ENCODE data around the gene CEP295NL. TPM values are rescaled to one million over a fixed set of nuclear protein-coding genes. Genes with fewer than 3 reads are reported as not detected.

CEP295NL gene
- total and polyA plus RNA-seq, 2 experiments from 2014 or later = 0.21 TPM; not detected in 1

GRCh38 chr17:78859051-78859450 lies 44.0 kb downstream of the CEP295NL start:
- no peak for TF ChIP-seq CTCF (IDR thresholded peaks at IDR 0.05; ENCODE audit: low read depth, low read length)
- Histone ChIP-seq H3K27ac (no peak overlapping the region), H3K27me3 (no peaks in the 10 kb centered on the region), H3K4me3 (no peak overlapping the region), H3K4me1 (ENCODE audit: low read depth) (no peaks in the 10 kb centered on the region), H3K9me3 (ENCODE audit: low read depth) (no peaks in the 10 kb centered on the region), H3K36me3 (no peaks in the 10 kb centered on the region)
- no peak for DNase-seq (ENCODE audit: low read depth in 1 of 2, low spot score in 1 of 2)

GRCh38 chr17:78857266-78857665 lies 45.7 kb downstream of the CEP295NL start:
- no peaks in the 10 kb centered on the region for H3K4me1 ChIP-seq (ENCODE audit: low read depth)
- no peaks in the 10 kb centered on the region for H3K9me3 ChIP-seq (ENCODE audit: low read depth)
- H3K4me3 ChIP-seq = no peak overlapping the region
- DNase-seq (ENCODE audit: low read depth in 1 of 2, low spot score in 1 of 2) = no peak
- H3K36me3 ChIP-seq = no peaks in the 10 kb centered on the region
- H3K27me3 ChIP-seq = no peaks in the 10 kb centered on the region
- no peak overlapping the region for H3K27ac ChIP-seq
- no peak for TF ChIP-seq CTCF (IDR thresholded peaks at IDR 0.05; ENCODE audit: low read depth, low read length)

- no peaks in the 10 kb centered on the region for H3K36me3 ChIP-seq
- no peaks in the 10 kb centered on the region for H3K9me3 ChIP-seq (ENCODE audit: low read depth)
- no peaks in the 10 kb centered on the region for H3K27me3 ChIP-seq
- no peak for TF ChIP-seq CTCF (IDR thresholded peaks at IDR 0.05; ENCODE audit: low read depth, low read length)
- H3K4me1 ChIP-seq (ENCODE audit: low read depth) = no peaks in the 10 kb centered on the region
- DNase-seq (ENCODE audit: low read depth in 1 of 2, low spot score in 1 of 2) = no peak
- no peak overlapping the region for H3K4me3 ChIP-seq
- H3K27ac ChIP-seq = no peak overlapping the region
These were observed 47.3 kb downstream of the CEP295NL start for GRCh38 chr17:78855561-78856165.

- no peak for DNase-seq (ENCODE audit: low read depth in 1 of 2, low spot score in 1 of 2)
- no peak overlapping the region for H3K27ac ChIP-seq
- TF ChIP-seq CTCF (IDR thresholded peaks at IDR 0.05; ENCODE audit: low read depth, low read length) = no peak
- H3K4me1 ChIP-seq (ENCODE audit: low read depth) = no peaks in the 10 kb centered on the region
- no peaks in the 10 kb centered on the region for H3K36me3 ChIP-seq
- no peak overlapping the region for H3K4me3 ChIP-seq
- no peaks in the 10 kb centered on the region for H3K9me3 ChIP-seq (ENCODE audit: low read depth)
- H3K27me3 ChIP-seq = no peaks in the 10 kb centered on the region
These were observed 48.5 kb downstream of the CEP295NL start for GRCh38 chr17:78854508-78854907.

- no peak for TF ChIP-seq CTCF (IDR thresholded peaks at IDR 0.05; ENCODE audit: low read depth, low read length)
- no peak overlapping the region for H3K4me3 ChIP-seq
- DNase-seq (ENCODE audit: low read depth in 1 of 2, low spot score in 1 of 2) = no peak
- H3K36me3 ChIP-seq = no peaks in the 10 kb centered on the region
- H3K27ac ChIP-seq = no peak overlapping the region
- H3K9me3 ChIP-seq (ENCODE audit: low read depth) = no peaks in the 10 kb centered on the region
- no peaks in the 10 kb centered on the region for H3K27me3 ChIP-seq
- H3K4me1 ChIP-seq (ENCODE audit: low read depth) = no peaks in the 10 kb centered on the region
These were observed 49.0 kb downstream of the CEP295NL start for GRCh38 chr17:78853926-78854394.
